GM19025 (cell line): ENCODE data around the gene LSM3.

Experiments
- ATAC-seq: cut with Tn5 transposase; IDR thresholded peaks from one replicate; pipeline ENCODE4 v1.9.1; 2021; ENCODE audit warnings: mild to moderate bottlenecking, low read depth, moderate library complexity; ENCODE audit not compliant: unreplicated experiment

The LSM3 gene

DNA sequence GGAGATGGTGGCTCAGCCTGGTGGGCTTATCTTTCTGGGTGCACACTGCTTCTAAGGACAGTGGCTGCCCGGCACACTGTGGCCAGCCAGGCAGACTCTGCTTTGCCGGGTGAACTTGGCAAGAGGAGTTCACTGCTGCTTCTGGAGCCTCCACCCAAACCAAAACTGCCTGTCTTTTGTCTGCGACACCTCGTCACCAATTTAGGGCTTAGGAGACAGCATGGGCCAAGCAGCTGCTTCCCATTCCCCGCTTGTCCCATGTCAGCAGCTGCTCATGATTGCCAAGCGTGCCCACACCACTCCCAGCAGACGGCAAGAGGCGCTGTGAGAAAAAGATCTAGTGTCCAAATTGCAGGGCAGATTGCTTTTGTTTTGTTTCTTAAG, 57.3 kb downstream of the LSM3 start:
- ATAC-seq = no peak

DNA sequence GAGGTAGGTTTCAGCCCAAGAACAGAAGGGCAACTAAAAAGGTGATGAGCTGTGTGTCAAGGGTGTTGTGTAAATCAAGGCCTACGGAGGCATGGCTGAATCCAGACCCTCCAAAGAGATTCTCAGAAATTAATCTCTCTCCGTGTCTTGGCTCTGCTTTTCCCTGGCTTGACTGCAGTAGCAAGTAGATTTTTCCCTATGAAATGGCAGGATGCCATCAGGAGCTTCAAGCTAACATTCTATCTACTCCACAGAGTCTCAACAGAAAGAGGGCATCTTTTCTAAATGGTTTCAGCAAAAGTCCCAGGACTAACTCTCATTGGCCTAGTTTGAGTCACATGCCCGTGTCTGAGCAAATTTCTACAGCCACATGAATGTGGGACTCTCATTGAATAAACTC, 58.3 kb downstream of the LSM3 start:
- no peak for ATAC-seq

DNA sequence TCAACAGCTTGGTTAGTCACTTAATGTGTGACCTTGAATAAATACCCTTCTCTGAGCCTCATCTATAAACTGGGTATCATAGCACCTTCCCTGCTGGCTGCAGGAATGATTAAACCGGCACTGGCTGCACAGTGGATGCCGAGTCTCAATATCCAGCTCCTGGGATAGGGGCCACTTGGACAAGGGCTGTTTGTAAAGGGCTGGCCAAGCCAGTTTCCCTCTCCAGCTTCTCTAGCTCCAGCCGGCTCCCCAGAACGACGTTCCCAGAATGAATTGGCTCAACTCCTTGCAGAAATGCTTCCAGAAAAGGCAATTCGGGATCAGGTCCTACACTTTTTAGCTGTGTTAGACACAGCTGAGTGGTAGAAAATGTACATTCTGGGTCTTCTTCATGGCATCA, 58.8 kb downstream of the LSM3 start:
- no peak for ATAC-seq

DNA sequence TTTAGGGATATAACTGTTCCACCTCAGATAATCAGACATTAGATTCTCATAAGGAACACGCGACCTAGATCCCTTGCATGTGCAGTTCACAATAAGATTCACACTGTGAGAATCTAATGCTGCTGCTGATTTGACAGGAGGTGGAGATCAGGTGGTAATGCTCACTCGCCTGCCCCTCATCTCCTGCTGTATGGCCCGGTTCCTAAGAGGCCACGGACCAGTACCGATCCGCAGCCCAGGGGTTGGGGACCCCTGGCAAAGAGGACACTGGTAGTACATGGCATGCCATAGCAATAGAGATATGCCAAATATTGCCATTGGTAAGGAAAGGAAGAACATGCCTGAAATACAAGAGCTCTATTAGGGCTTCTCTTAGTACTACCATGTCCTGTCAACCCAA, 59.7 kb downstream of the LSM3 start:
- no peak for ATAC-seq

DNA sequence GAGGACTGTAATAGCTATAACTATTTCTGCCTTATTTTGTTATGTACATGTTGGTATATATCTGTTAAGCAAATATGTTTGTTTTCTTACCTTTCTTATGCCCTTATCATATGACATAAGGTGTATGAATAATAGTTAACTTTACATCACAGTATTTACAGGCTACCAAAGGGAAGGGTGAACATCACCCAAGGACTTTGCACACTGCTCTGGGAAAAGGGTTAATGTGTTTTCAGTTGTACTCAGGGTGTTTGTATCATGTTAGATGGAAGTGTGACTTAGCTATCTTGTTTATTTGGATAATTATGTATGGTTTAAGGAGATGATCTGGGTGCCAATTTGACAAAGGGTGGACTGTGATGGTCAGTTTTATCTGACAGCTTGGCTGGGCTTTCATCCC, 60.3 kb downstream of the LSM3 start:
- ATAC-seq = no peak

DNA sequence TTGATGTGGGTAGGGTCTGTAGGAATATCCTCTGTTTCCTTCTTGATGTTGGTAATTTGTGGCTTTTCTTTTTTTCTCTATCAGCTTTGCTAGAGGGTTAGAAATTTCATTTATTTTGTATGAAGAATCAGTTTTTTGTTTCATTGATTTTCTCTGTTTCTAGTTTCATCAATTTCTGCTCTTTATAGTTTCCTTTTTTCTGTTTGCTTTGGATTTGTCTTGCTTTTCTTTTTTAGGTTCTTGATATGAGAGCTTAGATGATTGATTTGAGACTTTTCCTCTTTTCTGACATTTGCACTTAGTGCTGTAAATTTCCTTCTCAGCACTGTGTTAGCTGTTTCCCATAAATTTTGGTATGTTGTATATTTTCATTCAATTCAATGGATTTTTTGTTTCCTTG, 61.3 kb downstream of the LSM3 start:
- no peak for ATAC-seq

DNA sequence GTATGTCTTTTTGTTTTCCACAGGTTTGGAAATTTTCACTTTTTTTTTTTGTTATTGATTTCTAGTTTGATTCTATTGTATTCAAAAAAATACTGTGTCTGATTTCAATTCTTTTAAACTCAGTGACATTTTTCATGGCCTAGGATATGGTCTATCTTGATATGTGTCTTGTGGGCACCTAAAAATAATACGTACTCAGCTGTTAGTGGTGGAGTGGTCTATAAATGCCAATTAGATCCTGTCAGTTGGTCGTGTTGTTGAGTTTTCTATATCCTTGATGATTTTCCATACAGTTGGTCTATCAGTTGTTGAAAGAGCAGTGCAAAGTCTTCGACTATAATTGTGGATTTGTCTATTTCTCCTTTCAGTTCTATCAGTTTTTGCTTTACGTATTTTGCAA, 61.7 kb downstream of the LSM3 start:
- no peak for ATAC-seq

DNA sequence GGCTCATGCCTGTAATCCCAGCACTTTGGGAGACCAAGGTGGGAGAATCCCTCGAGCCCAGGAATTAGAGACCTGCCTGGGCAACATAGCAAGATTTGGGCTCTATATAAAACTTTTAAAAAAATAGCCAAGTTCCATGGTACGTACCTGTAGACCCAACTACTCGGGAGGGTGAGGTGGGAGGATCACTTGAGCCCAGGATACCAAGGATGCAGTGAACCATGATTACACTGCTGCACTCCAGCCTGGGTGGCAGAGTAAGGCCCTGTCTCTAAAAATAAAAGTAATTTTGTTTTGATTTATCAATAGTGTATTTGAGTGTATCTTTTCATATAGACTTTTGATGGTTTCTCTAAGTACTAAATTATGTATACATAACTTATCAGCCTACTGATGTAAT, 63.1 kb downstream of the LSM3 start:
- ATAC-seq = no peak

DNA sequence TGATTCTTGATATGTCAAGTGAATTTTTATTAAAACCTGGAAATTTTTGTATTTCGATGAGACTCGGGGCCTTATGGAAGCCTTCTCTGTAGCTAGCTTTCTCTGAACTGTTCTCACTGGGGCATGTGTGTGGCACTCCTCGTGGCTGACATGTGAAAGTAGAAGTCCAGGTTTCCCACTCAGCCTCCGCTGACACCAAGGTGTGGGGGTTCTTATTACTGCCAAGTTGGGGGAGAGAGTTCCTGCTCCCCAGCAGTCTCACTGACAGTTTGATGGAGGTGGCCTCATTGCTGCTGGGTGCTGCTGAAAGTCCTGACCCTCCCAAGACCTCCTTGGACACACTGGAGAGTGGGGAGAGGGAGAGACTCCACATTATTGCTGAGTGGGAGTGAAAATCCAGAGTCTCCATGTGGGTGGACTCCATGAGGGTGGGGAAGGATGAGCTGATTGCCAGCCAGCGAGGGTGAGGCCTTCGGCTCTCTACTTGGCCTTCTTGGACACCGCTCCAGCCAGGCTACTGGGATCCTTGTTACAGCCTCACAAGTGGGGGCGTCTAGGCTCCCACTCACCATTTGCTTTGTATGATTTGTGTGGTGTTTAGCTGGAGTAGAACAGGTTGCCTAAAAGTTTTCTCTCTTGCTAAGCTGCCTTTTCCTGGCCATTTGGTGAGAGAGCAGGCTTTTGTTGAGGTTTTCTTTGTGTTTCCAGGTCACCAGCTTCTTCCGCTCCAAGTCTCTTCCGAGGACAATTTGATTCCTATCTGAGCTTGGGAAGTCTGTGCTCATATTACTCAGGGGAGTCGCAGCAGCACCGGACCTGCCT, 64.1 kb downstream of the LSM3 start:
- no peak for ATAC-seq

DNA sequence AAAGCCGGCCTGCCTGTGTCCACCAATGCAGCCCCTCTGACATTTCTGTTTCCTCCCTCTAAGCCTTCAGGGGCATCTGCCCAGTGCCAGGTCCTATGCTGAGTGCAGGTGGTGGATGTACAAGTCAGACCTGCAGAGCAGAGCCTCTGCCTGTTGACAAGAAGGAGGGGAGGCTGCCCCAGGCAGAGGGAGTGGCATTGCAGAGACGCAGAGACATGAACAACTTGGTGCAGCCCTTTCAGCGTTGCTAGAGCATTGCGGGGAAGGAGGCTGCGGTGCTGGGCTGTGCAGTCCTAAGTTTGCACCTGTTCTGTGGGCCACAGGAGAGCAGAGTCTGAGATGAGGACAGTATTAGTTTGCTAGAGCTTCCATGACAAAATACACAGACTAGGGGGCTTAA, 65.2 kb downstream of the LSM3 start:
- no peak for ATAC-seq

DNA sequence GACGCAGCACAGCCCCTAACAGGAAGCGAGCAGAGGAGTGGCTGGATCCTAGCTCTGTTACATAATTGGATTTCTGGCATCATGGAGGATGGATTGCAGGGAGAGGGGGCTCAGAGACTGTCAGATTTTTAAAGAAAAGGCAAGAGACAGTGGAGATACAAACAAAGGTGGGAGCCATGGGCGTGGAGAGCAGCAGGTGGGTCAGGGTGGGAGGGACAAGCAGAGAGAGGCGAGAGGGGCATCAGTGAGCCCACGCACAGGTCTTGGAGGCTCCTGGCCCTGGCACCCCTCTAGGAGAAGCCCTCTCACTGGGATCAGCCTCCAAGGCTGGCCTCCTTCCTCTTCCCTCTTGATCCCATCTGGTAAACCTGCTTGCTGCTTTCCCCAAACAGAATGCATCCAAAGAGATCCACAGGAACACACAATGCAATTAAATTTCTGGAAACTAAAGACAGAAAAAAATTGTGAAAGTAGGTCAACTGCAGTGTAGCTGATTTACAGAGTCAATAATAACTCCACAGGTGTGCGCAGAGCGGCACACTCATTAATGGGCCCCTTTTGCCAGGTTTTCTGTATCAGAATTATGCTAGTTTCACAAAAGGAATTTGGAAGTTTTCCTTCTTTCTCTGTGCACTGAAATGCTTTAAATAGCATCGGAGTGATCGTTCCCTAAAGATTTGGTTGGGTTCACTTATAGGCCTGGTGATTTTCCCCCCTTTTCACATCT, 66.1 kb downstream of the LSM3 start:
- no peak for ATAC-seq

DNA sequence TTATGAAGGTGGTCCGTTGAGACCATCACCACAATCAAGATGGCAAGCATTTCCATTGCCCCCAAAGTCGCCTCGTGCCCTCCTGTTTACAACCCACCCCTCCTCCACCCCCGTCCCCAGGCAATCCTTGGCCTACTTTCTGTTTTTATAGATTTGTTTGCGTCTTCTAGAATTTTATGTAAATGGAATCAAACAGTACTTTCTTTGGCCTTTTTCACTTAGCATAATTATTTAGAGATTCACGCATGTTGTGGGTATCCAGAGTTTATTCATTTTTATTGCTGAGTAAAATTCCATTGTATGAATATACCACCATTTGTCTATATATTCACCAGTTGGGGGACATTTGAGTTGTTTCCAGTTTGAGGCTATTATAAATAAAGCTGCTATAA, 66.6 kb downstream of the LSM3 start:
- ATAC-seq = no peak

DNA sequence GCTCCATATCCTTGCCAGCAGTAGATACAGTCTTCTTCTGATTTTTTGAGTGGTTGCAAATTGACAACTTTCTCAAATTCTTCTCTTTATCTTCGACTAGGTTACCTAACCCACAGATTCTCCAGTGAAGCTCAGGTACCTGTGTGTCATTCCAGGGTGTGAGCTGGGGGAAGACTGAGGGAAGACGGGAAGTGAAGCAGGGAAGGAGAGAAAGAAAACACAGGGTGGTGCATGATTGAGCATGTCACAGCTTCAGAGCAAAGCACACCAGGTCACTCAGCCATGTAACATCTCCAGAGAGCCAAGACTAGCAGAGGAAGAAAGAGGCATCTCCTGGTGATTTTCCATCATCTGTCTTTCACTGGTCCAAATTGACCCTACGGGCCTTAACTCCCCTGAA, 67.2 kb downstream of the LSM3 start:
- no peak for ATAC-seq

DNA sequence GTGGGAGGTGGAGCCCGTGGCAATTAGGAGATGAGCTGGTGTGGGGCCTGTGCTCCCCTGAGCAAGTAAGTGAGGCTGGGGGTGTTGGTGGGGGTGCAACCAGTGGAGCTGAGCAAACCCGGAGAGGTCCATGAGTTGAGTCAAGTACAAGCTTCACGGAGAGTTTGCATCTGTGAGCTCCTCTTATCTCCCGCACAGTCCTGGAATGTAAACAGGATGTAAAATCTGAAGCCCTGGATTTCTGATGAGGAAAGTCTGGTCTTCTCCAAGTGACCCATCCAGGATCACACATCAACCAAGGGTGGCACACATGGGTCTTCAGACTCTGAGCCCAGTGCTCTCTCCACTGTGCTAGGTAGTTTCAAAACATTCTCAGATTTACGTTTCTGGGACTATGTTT, 67.8 kb downstream of the LSM3 start:
- ATAC-seq = no peak

DNA sequence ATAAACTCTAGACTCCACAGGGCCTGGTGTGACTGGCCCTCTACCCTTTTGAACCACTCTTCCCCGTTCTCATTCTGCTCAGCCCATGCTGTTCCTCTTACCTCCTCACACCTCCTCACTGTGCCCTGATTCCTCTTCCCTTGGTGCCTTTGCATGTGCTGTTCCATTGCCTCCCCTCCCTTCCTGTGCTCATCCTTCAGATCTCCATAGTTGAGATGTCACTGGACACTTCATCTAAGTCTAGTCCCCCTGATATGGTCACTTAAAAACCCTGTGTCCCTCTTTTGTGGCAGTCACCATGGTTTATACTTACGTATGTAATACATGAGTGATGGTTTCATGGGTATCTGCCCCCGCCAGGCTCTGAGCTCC, 69.8 kb downstream of the LSM3 start:
- ATAC-seq = no peak

DNA sequence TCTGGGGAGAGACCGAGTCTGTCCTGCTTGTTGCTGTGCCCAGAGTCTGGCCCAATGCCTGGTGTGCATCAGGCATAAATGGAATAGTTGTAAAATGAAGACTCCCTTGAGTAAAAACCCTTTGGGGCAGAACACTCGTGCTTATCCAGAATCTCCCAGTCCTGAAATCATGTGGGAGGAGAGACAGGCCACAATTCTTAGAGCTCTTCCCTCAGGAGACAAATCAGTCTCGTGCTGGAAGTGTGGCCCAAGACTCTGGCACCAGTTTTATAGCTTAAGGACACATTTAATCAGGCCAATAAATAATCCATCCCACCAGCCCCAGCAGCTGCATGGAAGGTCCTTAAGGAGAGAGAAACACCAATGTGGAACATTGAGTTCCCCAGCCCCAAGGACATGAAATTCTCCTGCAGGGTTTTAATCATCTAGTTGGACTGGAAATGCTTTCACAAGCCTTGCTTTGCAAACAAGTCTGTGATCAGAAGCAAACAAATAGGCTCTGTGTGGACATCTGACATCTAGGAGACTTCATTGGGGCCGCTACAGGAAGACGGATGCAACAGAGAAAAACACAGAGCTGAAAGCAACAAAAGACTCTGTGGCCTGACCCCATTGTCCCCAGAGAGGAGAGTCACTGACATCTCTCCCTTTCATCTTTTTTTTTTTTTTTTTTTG, 70.4 kb downstream of the LSM3 start:
- ATAC-seq = no peak
